ENCODE results near the gene ZNF346.

ZNF346 gene

GRCh38 chr5:177095088-177095669 is 72.7 kb downstream of the ZNF346 start:
- DNase-seq: no peak

- DNase-seq: no peak
Measured at GRCh38 chr5:177096162-177097015, 73.9 kb downstream of the ZNF346 start.

GRCh38 chr5:177097016-177097985 is 74.8 kb downstream of the ZNF346 start:
- DNase-seq: no peak

GRCh38 chr5:177098120-177098469 is 75.6 kb downstream of the ZNF346 start:
- no peak for DNase-seq

DNA sequence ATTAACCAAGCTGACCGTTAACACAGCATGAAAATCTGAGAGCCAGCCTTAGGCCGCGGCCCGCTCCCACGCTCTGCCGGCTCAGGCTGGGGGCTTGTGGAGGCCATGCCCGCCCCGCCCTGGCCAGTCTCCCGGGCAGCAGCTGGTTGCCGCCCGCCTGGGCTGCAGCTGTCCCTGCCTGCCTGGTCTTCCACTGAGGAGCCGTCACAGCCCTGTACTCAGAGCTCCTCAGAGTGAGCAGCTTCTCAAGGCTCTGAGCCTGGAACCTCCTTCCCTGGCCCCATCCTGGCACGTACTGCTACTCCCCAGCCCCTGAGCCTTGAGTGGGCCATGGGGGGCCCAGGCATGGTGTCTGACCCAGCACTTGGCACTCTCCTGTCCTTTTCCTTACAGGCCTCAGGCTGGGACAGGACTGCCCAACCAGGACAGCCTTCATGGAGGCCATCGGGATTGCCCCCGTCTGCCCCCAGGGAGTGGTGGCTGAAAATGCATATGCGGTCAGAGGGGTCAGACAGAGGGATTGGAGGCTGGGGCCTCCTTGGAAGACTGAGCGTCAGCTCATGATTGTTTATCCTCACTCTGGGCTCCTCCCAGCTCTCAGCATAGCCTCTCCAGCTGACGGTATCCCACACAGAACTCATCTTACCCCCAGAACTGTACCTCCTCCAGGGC is 76.1 kb downstream of the ZNF346 start:
- peak; percentile 9 for DNase-seq

DNA sequence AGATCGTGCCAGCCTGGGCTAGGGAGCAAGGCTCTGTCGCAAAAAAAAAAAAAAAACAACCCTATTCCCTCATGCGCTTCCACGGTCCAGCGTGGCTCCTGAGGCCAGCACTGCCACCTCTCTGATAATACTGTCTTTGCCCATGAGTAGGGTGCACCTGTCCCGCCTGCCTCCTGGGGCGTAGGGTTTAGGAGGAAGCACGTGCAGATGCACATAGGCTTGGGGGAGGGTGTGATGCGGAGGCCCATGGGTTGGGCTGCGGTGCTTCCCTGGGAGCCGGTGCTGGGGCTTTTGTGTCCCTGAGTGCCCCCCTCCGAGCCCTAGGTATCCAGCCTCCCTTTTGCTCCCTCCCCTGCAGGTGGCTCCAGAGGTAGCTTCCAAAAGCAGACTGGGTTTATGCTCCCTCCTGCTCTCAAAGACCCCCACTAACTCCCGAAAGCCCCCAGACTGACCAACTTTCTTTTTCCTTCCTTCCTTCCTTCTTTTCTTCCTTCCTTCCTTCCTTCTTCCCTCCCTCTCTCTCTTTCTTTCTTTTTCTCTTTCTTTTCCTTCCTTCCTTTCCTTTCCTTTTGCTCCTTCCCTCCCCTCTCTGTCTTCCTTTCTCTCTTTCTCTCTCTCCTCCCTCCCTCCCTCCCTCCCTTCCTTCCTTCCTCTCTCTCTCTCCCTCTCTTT is 77.1 kb downstream of the ZNF346 start:
- no peak for DNase-seq

- no peak for DNase-seq
Measured at GRCh38 chr5:177100714-177101121, 78.2 kb downstream of the ZNF346 start.

GRCh38 chr5:177103523-177104253 is 81.2 kb downstream of the ZNF346 start:
- no peak for DNase-seq

DNA sequence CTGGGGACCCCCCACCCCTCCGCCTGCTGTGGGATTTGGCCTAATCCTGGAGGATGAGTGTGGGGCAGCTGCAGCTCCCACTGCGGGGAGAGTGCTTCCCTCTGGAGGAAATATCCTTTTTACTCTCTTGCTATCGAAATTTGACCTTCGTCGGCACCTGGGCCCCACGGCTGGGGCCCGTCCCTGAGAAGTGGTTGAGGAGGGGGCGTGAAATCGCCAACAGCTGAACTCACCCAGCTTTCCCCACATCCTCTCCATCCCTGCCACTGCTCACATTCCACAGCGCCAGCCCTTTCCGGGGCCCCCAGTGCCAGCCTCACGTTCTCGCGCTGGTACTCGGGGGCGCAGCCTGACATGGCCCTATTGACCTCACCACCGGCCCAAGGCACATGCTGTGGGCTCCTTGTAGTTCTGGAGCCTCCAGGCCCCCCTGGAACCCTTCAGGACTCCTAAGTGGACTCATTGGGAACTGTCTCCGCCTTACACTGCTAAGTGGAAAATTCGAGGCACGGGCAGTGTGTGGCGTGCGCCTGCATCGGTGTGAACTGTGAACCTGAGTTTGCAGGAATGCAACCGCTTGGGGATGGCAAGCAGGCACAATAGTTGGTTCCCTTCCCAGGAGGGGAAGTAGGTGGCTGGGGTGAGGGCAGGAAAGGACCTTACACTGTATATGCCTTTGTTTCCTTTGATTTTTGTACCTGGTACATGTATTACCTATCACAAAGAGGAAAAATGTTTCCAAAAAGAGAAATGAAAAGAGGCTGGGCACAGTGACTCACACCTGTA is 83.4 kb downstream of the ZNF346 start:
- no peak for DNase-seq

GRCh38 chr5:177107159-177107558 is 84.7 kb downstream of the ZNF346 start:
- DNase-seq: no peak

DNA sequence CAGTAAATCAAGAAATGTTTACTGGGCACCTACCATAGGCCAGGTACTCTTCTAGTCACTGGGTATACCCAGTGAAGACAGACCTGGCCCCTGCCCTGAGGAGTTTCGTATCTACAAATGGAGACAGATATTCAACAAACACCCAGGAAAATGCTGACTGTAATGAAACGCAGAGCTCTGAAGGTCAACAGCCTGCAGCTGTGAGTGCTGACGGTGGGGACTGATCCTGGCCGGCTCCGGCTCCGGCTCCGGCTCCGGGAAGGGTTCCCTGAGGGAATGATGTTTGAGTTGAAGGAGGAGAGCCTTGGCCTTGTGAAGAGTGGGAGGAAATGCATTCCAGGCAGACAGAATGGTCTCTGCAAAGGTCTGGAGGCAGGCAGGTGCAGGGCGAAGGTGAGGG is 87.3 kb downstream of the ZNF346 start:
- no peak for DNase-seq

DNA sequence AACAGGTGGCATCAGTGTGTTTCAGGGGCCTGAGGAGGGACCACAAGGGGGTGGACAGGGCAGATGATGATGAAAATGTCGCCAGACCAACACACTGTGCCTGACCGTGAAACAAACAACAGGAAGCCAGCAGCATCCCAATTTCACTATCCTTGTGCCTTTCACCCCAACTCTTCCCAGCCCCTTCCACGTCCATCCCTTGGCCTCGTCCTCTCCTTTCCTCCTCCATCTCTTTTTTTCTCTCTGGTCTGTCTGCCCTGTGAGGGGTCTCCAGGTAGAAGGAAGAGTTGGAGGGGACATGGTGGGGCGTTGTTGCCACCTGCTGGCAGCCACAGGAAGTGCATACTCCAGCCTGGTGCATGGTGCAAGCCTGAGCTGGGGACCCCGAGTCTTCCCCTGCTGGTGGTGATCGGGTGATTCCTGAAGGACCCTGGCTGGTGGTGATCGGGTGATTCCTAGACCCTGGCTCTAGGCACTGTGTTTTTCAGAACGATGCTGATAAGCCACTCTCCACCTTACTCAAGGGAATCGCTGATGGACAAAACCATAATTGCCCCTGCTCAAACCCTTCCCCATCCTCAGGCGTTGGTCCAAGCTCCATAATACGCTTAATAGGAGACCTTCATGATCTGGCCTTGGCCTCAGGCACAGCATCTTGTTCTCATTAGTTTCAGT is 89.4 kb downstream of the ZNF346 start:
- peak; percentile 53 for DNase-seq

DNA sequence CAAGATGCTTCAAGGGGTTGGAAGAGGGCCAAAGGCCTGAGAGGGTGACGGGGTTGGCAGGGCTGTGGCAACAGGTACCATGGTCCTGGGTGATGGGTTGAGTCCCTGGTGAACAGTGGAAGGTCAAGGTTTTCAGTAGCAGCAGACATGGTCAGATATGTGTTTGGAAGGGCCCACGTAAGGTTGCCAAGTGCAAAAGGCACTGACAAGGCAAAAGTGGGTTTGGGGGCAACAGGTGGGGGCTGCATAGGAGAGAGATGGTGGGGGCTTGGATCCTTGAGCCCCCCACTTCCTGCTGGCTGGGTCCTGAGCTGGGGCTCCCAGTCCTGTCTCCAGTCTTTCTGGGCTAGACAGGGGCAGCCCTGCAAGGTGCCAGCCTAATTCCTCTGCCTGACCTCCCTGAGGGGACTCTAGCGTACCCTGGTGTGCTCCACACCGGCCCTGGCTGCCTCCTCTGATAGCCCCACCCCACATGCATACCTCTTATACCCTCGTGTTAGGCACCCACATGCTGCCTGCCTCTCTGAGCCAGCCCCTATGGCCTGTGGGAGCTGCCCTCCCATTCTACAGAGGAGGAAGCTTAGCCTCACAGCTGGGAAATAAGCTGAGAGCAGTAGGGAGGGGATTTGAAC is 90.2 kb downstream of the ZNF346 start:
- no peak for DNase-seq

DNA sequence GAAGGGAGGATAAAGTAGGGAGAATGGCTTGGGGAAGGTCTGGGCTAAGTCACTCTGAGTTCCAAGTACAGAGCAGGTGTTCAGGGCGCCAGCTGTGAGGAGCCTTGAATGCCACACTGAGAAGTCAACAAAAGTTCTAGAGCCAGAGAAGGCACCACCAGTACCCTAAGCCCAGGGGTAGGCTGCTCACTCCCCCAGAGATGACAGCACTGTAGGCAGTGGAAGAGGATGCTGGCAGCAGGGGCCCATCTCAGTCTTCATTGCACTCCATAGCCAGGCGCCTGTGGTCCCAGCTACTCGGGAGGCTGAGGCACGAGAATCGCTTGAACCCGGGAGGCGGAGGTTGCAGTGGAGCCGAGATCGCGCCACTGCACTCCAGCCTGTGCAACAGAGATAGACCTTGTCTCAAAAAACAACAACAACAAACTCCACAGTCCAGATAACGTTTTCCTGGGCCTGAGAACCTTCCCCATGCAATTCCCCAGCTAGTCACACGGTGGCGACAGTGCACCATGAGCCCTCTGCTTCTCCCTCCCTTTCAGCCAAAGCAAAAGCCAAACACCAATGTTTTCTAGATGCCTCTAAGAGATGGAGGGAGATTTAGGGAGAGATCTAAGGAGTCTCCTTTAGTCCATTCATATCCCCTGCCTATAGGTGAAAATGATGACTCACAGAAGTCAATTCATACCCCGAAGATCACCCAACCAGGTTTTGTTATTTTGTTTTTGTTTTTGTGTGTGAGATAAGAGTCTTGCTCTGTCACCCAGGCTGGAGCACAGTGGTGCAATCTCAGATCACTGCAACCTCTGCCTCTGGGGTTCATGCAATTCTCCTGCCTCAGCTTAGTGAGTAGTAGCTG is 91.3 kb downstream of the ZNF346 start:
- peak; percentile 83 for DNase-seq

- peak; percentile 93 for DNase-seq
Measured at GRCh38 chr5:177116631-177117373, 94.3 kb downstream of the ZNF346 start.

- no peak for DNase-seq
Measured at GRCh38 chr5:177117441-177118045, 95.0 kb downstream of the ZNF346 start.

GRCh38 chr5:177122566-177122965 is 100.1 kb downstream of the ZNF346 start:
- DNase-seq: no peak
